ENCODE measurements around the gene DAPP1. TPM values are rescaled to one million over a fixed set of nuclear protein-coding genes. Genes with fewer than 3 reads are reported as not detected.

DAPP1 gene
- total RNA-seq, 3 donors from 2014 or later: 25.7 to 33.0 (median 30.7) TPM

GRCh38 chr4:99832758-99833157 lies 16.1 kb downstream of the DAPP1 start:
- no peaks in the 10 kb centered on the region for H3K9me3 Mint-ChIP-seq

GRCh38 chr4:99833756-99834155 lies 17.1 kb downstream of the DAPP1 start:
- Mint-ChIP-seq H3K4me3 (no peak overlapping the region), H3K36me3 (ENCODE audit: insufficient read depth) (peaks cover 17% of the 10 kb centered on the region), H3K27me3 (ENCODE audit: low read depth) (no peaks in the 10 kb centered on the region), H3K4me1 (ENCODE audit: low read depth) (peaks cover 5% of the 10 kb centered on the region), H3K9me3 (no peaks in the 10 kb centered on the region)
- ATAC-seq (no peak), DNase-seq (no peak)

More at GRCh38 chr4:99832758-99833157, 16.1 kb downstream of the DAPP1 start:
- no peak for DNase-seq
- peaks cover 15% of the 10 kb centered on the region for H3K36me3 Mint-ChIP-seq (ENCODE audit: insufficient read depth)
- no peak for ATAC-seq
- H3K4me3 Mint-ChIP-seq: no peak overlapping the region
- H3K4me1 Mint-ChIP-seq (ENCODE audit: low read depth): peaks cover 12% of the 10 kb centered on the region
- no peaks in the 10 kb centered on the region for H3K27me3 Mint-ChIP-seq (ENCODE audit: low read depth)

- Mint-ChIP-seq H3K4me3 (no peak overlapping the region), H3K4me1 (ENCODE audit: low read depth) (peaks cover 5% of the 10 kb centered on the region), H3K36me3 (ENCODE audit: insufficient read depth) (peaks cover 21% of the 10 kb centered on the region), H3K9me3 (no peaks in the 10 kb centered on the region), H3K27me3 (ENCODE audit: low read depth) (no peaks in the 10 kb centered on the region)
- ATAC-seq: no peak
- DNase-seq: no peak
Measured at GRCh38 chr4:99834569-99834968, 17.9 kb downstream of the DAPP1 start.

GRCh38 chr4:99835942-99836341 lies 19.3 kb downstream of the DAPP1 start:
- no peak for ATAC-seq
- Mint-ChIP-seq H3K9me3 (no peaks in the 10 kb centered on the region), H3K4me3 (no peak overlapping the region), H3K4me1 (ENCODE audit: low read depth) (peaks cover 5% of the 10 kb centered on the region), H3K27me3 (ENCODE audit: low read depth) (no peaks in the 10 kb centered on the region), H3K36me3 (ENCODE audit: insufficient read depth) (peaks cover 25% of the 10 kb centered on the region)
- DNase-seq: no peak

- DNase-seq (no peak), ATAC-seq (no peak)
- Mint-ChIP-seq H3K27me3 (ENCODE audit: low read depth) (no peaks in the 10 kb centered on the region), H3K4me3 (no peak overlapping the region), H3K36me3 (ENCODE audit: insufficient read depth) (peaks cover 40% of the 10 kb centered on the region), H3K4me1 (ENCODE audit: low read depth) (peaks cover 16% of the 10 kb centered on the region), H3K9me3 (no peaks in the 10 kb centered on the region)
Measured at GRCh38 chr4:99838927-99839326, 22.3 kb downstream of the DAPP1 start.

- DNase-seq (no peak), ATAC-seq (peak; percentile 41 to 45)
- Mint-ChIP-seq H3K4me3 (no peak overlapping the region), H3K4me1 (ENCODE audit: low read depth) (peaks cover 30% of the 10 kb centered on the region), H3K36me3 (ENCODE audit: insufficient read depth) (peaks cover 32% of the 10 kb centered on the region), H3K27me3 (ENCODE audit: low read depth) (no peaks in the 10 kb centered on the region), H3K9me3 (no peaks in the 10 kb centered on the region)
Measured at GRCh38 chr4:99841129-99841528, 24.5 kb downstream of the DAPP1 start.

- Mint-ChIP-seq H3K27me3 (ENCODE audit: low read depth) (no peaks in the 10 kb centered on the region), H3K4me3 (no peak overlapping the region), H3K9me3 (no peaks in the 10 kb centered on the region), H3K36me3 (ENCODE audit: insufficient read depth) (peaks cover 25% of the 10 kb centered on the region), H3K4me1 (ENCODE audit: low read depth) (peaks cover 51% of the 10 kb centered on the region)
- no peak for DNase-seq
- no peak for ATAC-seq
Measured at GRCh38 chr4:99843413-99843812, 26.8 kb downstream of the DAPP1 start.

GRCh38 chr4:99844048-99844447 lies 27.4 kb downstream of the DAPP1 start:
- no peak for ATAC-seq
- H3K4me3 Mint-ChIP-seq: no peak overlapping the region
- peaks cover 22% of the 10 kb centered on the region for H3K36me3 Mint-ChIP-seq (ENCODE audit: insufficient read depth)
- no peak for DNase-seq
- H3K4me1 Mint-ChIP-seq (ENCODE audit: low read depth): peaks cover 57% of the 10 kb centered on the region
- H3K9me3 Mint-ChIP-seq: no peaks in the 10 kb centered on the region
- H3K27me3 Mint-ChIP-seq (ENCODE audit: low read depth): no peaks in the 10 kb centered on the region

- DNase-seq (no peak), ATAC-seq (no peak)
- peaks cover 18% of the 10 kb centered on the region for H3K36me3 Mint-ChIP-seq (ENCODE audit: insufficient read depth)
- H3K4me3 Mint-ChIP-seq: no peak overlapping the region
- no peaks in the 10 kb centered on the region for H3K9me3 Mint-ChIP-seq
- H3K27me3 Mint-ChIP-seq (ENCODE audit: low read depth): no peaks in the 10 kb centered on the region
- peaks cover 64% of the 10 kb centered on the region for H3K4me1 Mint-ChIP-seq (ENCODE audit: low read depth)
Measured at GRCh38 chr4:99845179-99845578, 28.6 kb downstream of the DAPP1 start.

GRCh38 chr4:99845708-99846469 lies 29.3 kb downstream of the DAPP1 start:
- ATAC-seq: peak; percentile 29 to 40
- no peaks in the 10 kb centered on the region for H3K27me3 Mint-ChIP-seq (ENCODE audit: low read depth)
- no peak for DNase-seq
- peaks cover 67% of the 10 kb centered on the region for H3K4me1 Mint-ChIP-seq (ENCODE audit: low read depth)
- no peaks in the 10 kb centered on the region for H3K9me3 Mint-ChIP-seq
- H3K4me3 Mint-ChIP-seq: peak overlapping the region; percentile 45
- H3K36me3 Mint-ChIP-seq (ENCODE audit: insufficient read depth): peaks cover 15% of the 10 kb centered on the region

- Mint-ChIP-seq H3K4me1 (ENCODE audit: low read depth) (peaks cover 67% of the 10 kb centered on the region), H3K4me3 (peak overlapping the region; percentile 8), H3K9me3 (no peaks in the 10 kb centered on the region), H3K36me3 (ENCODE audit: insufficient read depth) (peaks cover 7% of the 10 kb centered on the region), H3K27me3 (ENCODE audit: low read depth) (no peaks in the 10 kb centered on the region)
- ATAC-seq (no peak), DNase-seq (no peak)
Measured at GRCh38 chr4:99846891-99847290, 30.3 kb downstream of the DAPP1 start.

- no peaks in the 10 kb centered on the region for H3K27me3 Mint-ChIP-seq (ENCODE audit: low read depth)
- H3K9me3 Mint-ChIP-seq: no peaks in the 10 kb centered on the region
- peaks cover 3% of the 10 kb centered on the region for H3K36me3 Mint-ChIP-seq (ENCODE audit: insufficient read depth)
- peak overlapping the region; percentile 8 for H3K4me3 Mint-ChIP-seq
- ATAC-seq (peak; percentile 27 to 44), DNase-seq (no peak)
- H3K4me1 Mint-ChIP-seq (ENCODE audit: low read depth): peaks cover 68% of the 10 kb centered on the region
Measured at GRCh38 chr4:99847362-99847976, 30.8 kb downstream of the DAPP1 start.

- peak; percentile 53 to 54 for ATAC-seq
- Mint-ChIP-seq H3K36me3 (ENCODE audit: insufficient read depth) (peaks cover 5% of the 10 kb centered on the region), H3K27me3 (ENCODE audit: low read depth) (no peaks in the 10 kb centered on the region), H3K9me3 (no peaks in the 10 kb centered on the region), H3K4me3 (peak overlapping the region; percentile 45), H3K4me1 (ENCODE audit: low read depth) (peaks cover 77% of the 10 kb centered on the region)
- DNase-seq: no peak
Measured at GRCh38 chr4:99848591-99849001, 32.0 kb downstream of the DAPP1 start.

- peaks cover 20% of the 10 kb centered on the region for H3K36me3 Mint-ChIP-seq (ENCODE audit: insufficient read depth)
- H3K9me3 Mint-ChIP-seq: no peaks in the 10 kb centered on the region
- no peaks in the 10 kb centered on the region for H3K27me3 Mint-ChIP-seq (ENCODE audit: low read depth)
- DNase-seq (no peak), ATAC-seq (peak; percentile 12 to 13)
- H3K4me1 Mint-ChIP-seq (ENCODE audit: low read depth): peaks cover 79% of the 10 kb centered on the region
- peak overlapping the region; percentile 33 for H3K4me3 Mint-ChIP-seq
Measured at GRCh38 chr4:99852199-99852749, 35.6 kb downstream of the DAPP1 start.

GRCh38 chr4:99853190-99853589 lies 36.6 kb downstream of the DAPP1 start:
- Mint-ChIP-seq H3K27me3 (ENCODE audit: low read depth) (no peaks in the 10 kb centered on the region), H3K4me3 (no peak overlapping the region), H3K36me3 (ENCODE audit: insufficient read depth) (peaks cover 21% of the 10 kb centered on the region), H3K9me3 (no peaks in the 10 kb centered on the region), H3K4me1 (ENCODE audit: low read depth) (peaks cover 76% of the 10 kb centered on the region)
- no peak for ATAC-seq
- no peak for DNase-seq
